NCI-H2107 treated with DMSO at 0.1 percent for 48 hours (cell line): Measurements from ENCODE around the gene KLHDC7A.
"Not testable (repeated sequence)": the region's sequence is repeated elsewhere in the genome, so short reads cannot be mapped to it uniquely, and the experiment has no call there.

ENCODE experiments used
- DNase-seq: peaks from one replicate; lab custom pipeline; 2025; ENCODE audit not compliant: unreplicated experiment; lab: John Stamatoyannopoulos, UW

Gene KLHDC7A

GRCh38 chr1:18480315-18481189 is at the start of gene KLHDC7A:
Gene KLHDC7A, plus strand, starts transcription at chr1:18480930. Its CDS starts 52 bp downstream, at chr1:18480982.
- no peak for DNase-seq

- no peak for DNase-seq
Measured at GRCh38 chr1:18434041-18434440, 46.7 kb upstream of the KLHDC7A start.

- DNase-seq: no peak
Measured at GRCh38 chr1:18440385-18441226, 40.1 kb upstream of the KLHDC7A start.

GRCh38 chr1:18443587-18444520 is 36.9 kb upstream of the KLHDC7A start:
- DNase-seq: no peak

GRCh38 chr1:18444563-18444962 is 36.2 kb upstream of the KLHDC7A start:
- DNase-seq: no peak

GRCh38 chr1:18446751-18447150 is 34.0 kb upstream of the KLHDC7A start:
- DNase-seq: no peak

- no peak for DNase-seq
Measured at GRCh38 chr1:18447509-18448220, 33.1 kb upstream of the KLHDC7A start.

GRCh38 chr1:18448889-18449288 is 31.8 kb upstream of the KLHDC7A start:
- DNase-seq: no peak

- no peak for DNase-seq
Measured at GRCh38 chr1:18452550-18452949, 28.2 kb upstream of the KLHDC7A start.

GRCh38 chr1:18458133-18459092 is 22.3 kb upstream of the KLHDC7A start:
- no peak for DNase-seq

GRCh38 chr1:18461656-18462055 is 19.1 kb upstream of the KLHDC7A start:
- no peak for DNase-seq

GRCh38 chr1:18462517-18462916 is 18.2 kb upstream of the KLHDC7A start:
- not testable (repeated sequence) for DNase-seq

- no peak for DNase-seq
Measured at GRCh38 chr1:18463063-18463462, 17.7 kb upstream of the KLHDC7A start.

GRCh38 chr1:18463984-18464664 is 16.6 kb upstream of the KLHDC7A start:
- DNase-seq: no peak

- DNase-seq: no peak
Measured at GRCh38 chr1:18464665-18465050, 16.1 kb upstream of the KLHDC7A start.

GRCh38 chr1:18466676-18467075 is 14.1 kb upstream of the KLHDC7A start:
- DNase-seq: no peak

GRCh38 chr1:18468570-18468969 is 12.2 kb upstream of the KLHDC7A start:
- no peak for DNase-seq

- DNase-seq: no peak
Measured at GRCh38 chr1:18469514-18469913, 11.2 kb upstream of the KLHDC7A start.
